Smooth muscle cell (in vitro differentiated cells): ENCODE results near the gene INO80C. TPM values are rescaled to one million over a fixed set of nuclear protein-coding genes. Genes with fewer than 3 reads are reported as not detected.

Experiments
- DNase-seq: peaks from one replicate; lab custom pipeline; 2025; ENCODE audit not compliant: unreplicated experiment; lab: John Stamatoyannopoulos, UW
- H2AFZ ChIP-seq: fragments of 200-600 bp; sonication (generic); 2 replicates; pipeline ENCODE4 v1.6.0; 2016; ENCODE audit warnings: antibody characterized with exemption, low read depth, mild to moderate bottlenecking
- H3F3A ChIP-seq: fragments of 200-600 bp; sonication (generic); 2 replicates; pipeline ENCODE4 v1.6.0; 2017; ENCODE audit warnings: antibody characterized with exemption, low read depth
- H3K27ac ChIP-seq: fragments of 200-600 bp; sonication (generic); 2 replicates; pipeline ENCODE4 v1.5.1; 2016; ENCODE audit warnings: low read depth, mild to moderate bottlenecking
- H3K27me3 ChIP-seq: fragments of 200-600 bp; sonication (generic); 2 replicates; pipeline ENCODE4 v1.6.1; 2016; ENCODE audit warnings: low read depth, mild to moderate bottlenecking
- H3K36me3 ChIP-seq: fragments of 200-600 bp; sonication (generic); 2 replicates; pipeline ENCODE4 v1.5.1; 2016; ENCODE audit warnings: low read depth
- H3K4me1 ChIP-seq: fragments of 200-600 bp; sonication (generic); 2 replicates; pipeline ENCODE4 v1.5.1; 2016; ENCODE audit warnings: low read depth
- H3K4me2 ChIP-seq: fragments of 200-600 bp; sonication (generic); 2 replicates; pipeline ENCODE4 v1.6.0; 2016; ENCODE audit warnings: mild to moderate bottlenecking
- H3K4me3 ChIP-seq: fragments of 200-600 bp; sonication (generic); 2 replicates; pipeline ENCODE4 v1.5.1; 2016; ENCODE audit warnings: mild to moderate bottlenecking
- H3K79me2 ChIP-seq: fragments of 200-600 bp; sonication (generic); 2 replicates; pipeline ENCODE4 v1.6.0; 2016; ENCODE audit warnings: low read depth, mild to moderate bottlenecking
- H3K9ac ChIP-seq: fragments of 200-600 bp; sonication (generic); 2 replicates; pipeline ENCODE4 v1.6.0; 2016; ENCODE audit warnings: low read depth
- H3K9me3 ChIP-seq: fragments of 200-600 bp; sonication (generic); replicated peaks from 2 replicates; pipeline ENCODE4 v1.5.1; 2016; ENCODE audit warnings: low read depth
- H4K20me1 ChIP-seq: fragments of 200-600 bp; sonication (generic); 2 replicates; pipeline ENCODE4 v1.6.0; 2016; ENCODE audit warnings: low read depth
- CTCF ChIP-seq: fragments of 200-600 bp; sonication (generic); IDR thresholded peaks from 2 replicates; pipeline ENCODE4 v1.5.1; 2017; ENCODE audit warnings: borderline replicate concordance, mild to moderate bottlenecking, antibody characterized with exemption; ENCODE audit not compliant: insufficient read depth, poor library complexity, severe bottlenecking
- WGBS: methylation state at CpG from one replicate; pipeline ENCODE4 v1.1.7; 2016; ENCODE audit warnings: low lambda C conversion rate; 5-methylcytosine and 5-hydroxymethylcytosine counted together
- polyA plus RNA-seq: library from polyadenylated mRNA; unstranded; fragments of >200 nt; fragmentation: Nextera tagmentation; extraction: Ambion mirVana; gene quantifications from 2 replicates; pipeline ENCODE4 v1.2.1, GENCODE V29; 2016
- total RNA-seq: library from RNA; depleted of rRNA; stranded (reverse); fragments of >200 nt; gene quantifications from 2 replicates; pipeline ENCODE4 v1.2.3, GENCODE V29; 2014

The INO80C gene
- total and polyA plus RNA-seq, 2 experiments from 2014 or later: 6.8 to 13.9 TPM

GRCh38 chr18:35510076-35510651 lies 12.4 kb upstream of the INO80C start:
- Histone ChIP-seq H3K79me2 (no peaks in the 10 kb centered on the region), H2AFZ (no peak overlapping the region), H4K20me1 (no peaks in the 10 kb centered on the region), H3K4me3 (no peak overlapping the region), H3K9me3 (no peaks in the 10 kb centered on the region), H3K36me3 (no peaks in the 10 kb centered on the region), H3K27me3 (no peaks in the 10 kb centered on the region), H3K9ac (no peak overlapping the region), H3F3A (no peaks in the 10 kb centered on the region), H3K4me1 (peaks cover 18% of the 10 kb centered on the region), H3K27ac (no peak overlapping the region), H3K4me2 (no peak overlapping the region)
- TF ChIP-seq CTCF: no peak
- no peak for DNase-seq
- WGBS: 69% methylated on average over 4 of the region's 4 CpGs

GRCh38 chr18:35508746-35509338 lies 11.1 kb upstream of the INO80C start:
- no peaks in the 10 kb centered on the region for H3K36me3 ChIP-seq
- no peak overlapping the region for H3K9ac ChIP-seq
- peaks cover 18% of the 10 kb centered on the region for H3K4me1 ChIP-seq
- no peaks in the 10 kb centered on the region for H3K79me2 ChIP-seq
- no peak overlapping the region for H3K4me3 ChIP-seq
- TF ChIP-seq CTCF: no peak
- H3K4me2 ChIP-seq: no peak overlapping the region
- WGBS: 76% methylated on average over 6 of the region's 6 CpGs
- no peak overlapping the region for H3K27ac ChIP-seq
- H3K9me3 ChIP-seq: no peaks in the 10 kb centered on the region
- H4K20me1 ChIP-seq: no peaks in the 10 kb centered on the region
- no peaks in the 10 kb centered on the region for H3F3A ChIP-seq
- H3K27me3 ChIP-seq: no peaks in the 10 kb centered on the region
- H2AFZ ChIP-seq: no peak overlapping the region
- no peak for DNase-seq

GRCh38 chr18:35508030-35508429 lies 10.3 kb upstream of the INO80C start:
- Histone ChIP-seq H3K27ac (no peak overlapping the region), H2AFZ (no peak overlapping the region), H3F3A (no peaks in the 10 kb centered on the region), H3K4me3 (no peak overlapping the region), H4K20me1 (no peaks in the 10 kb centered on the region), H3K36me3 (no peaks in the 10 kb centered on the region), H3K4me2 (no peak overlapping the region), H3K27me3 (no peaks in the 10 kb centered on the region), H3K9ac (no peak overlapping the region), H3K4me1 (peaks cover 15% of the 10 kb centered on the region), H3K79me2 (no peaks in the 10 kb centered on the region), H3K9me3 (no peaks in the 10 kb centered on the region)
- WGBS: 83% methylated on average over 5 of the region's 5 CpGs
- DNase-seq: no peak
- no peak for TF ChIP-seq CTCF

- Histone ChIP-seq H3K9me3 (no peaks in the 10 kb centered on the region), H3K4me1 (peaks cover 15% of the 10 kb centered on the region), H3K27ac (no peak overlapping the region), H4K20me1 (no peaks in the 10 kb centered on the region), H3K4me3 (no peak overlapping the region), H3K9ac (no peak overlapping the region), H3K79me2 (no peaks in the 10 kb centered on the region), H2AFZ (no peak overlapping the region), H3K27me3 (no peaks in the 10 kb centered on the region), H3K4me2 (no peak overlapping the region), H3K36me3 (no peaks in the 10 kb centered on the region), H3F3A (no peaks in the 10 kb centered on the region)
- no peak for TF ChIP-seq CTCF
- no peak for DNase-seq
- WGBS: 81% methylated on average over 3 of the region's 3 CpGs
Measured at GRCh38 chr18:35507623-35508022, 9.9 kb upstream of the INO80C start.
